Measurements from ENCODE around the gene ZFX. TPM values are rescaled to one million over a fixed set of nuclear protein-coding genes. Genes with fewer than 3 reads are reported as not detected.

Gene ZFX
- total RNA-seq, 1 experiment from 2014 or later: 43.3 TPM

- intact Hi-C loops (cut with micrococcal nuclease; ENCODE audit: unreplicated experiment): no loop called here
- peaks cover 23% of the 10 kb centered on the region for H3K4me1 Mint-ChIP-seq (ENCODE audit: low read depth, unreplicated experiment)
- no TSS peak for BruUV-seq (replicated peaks)
- CTCF ChIA-PET: no interaction called here
- DNase-seq: no peak
- no peak overlapping the region for H3K4me3 Mint-ChIP-seq (ENCODE audit: low read depth, unreplicated experiment)
- H3K27me3 Mint-ChIP-seq (ENCODE audit: unreplicated experiment): no peaks in the 10 kb centered on the region
- no peaks in the 10 kb centered on the region for H3K9me3 Mint-ChIP-seq (ENCODE audit: low read depth, unreplicated experiment)
- TF ChIP-seq CTCF (IDR thresholded peaks at IDR 0.05; ENCODE audit: unreplicated experiment): no peak
- no peak overlapping the region for H3K27ac Mint-ChIP-seq (ENCODE audit: unreplicated experiment)
- H3K36me3 Mint-ChIP-seq (ENCODE audit: insufficient read depth, unreplicated experiment): peaks cover 11% of the 10 kb centered on the region
These were observed 34.5 kb downstream of the ZFX start for GRCh38 chrX:24184018-24184417.

- no TSS peak for BruUV-seq (replicated peaks)
- Mint-ChIP-seq H3K4me3 (ENCODE audit: low read depth, unreplicated experiment) (no peak overlapping the region), H3K4me1 (ENCODE audit: low read depth, unreplicated experiment) (peaks cover 23% of the 10 kb centered on the region), H3K27ac (ENCODE audit: unreplicated experiment) (no peak overlapping the region), H3K27me3 (ENCODE audit: unreplicated experiment) (no peaks in the 10 kb centered on the region), H3K36me3 (ENCODE audit: insufficient read depth, unreplicated experiment) (peaks cover 11% of the 10 kb centered on the region), H3K9me3 (ENCODE audit: low read depth, unreplicated experiment) (no peaks in the 10 kb centered on the region)
- intact Hi-C loops (cut with micrococcal nuclease; ENCODE audit: unreplicated experiment): loop anchor here (5.0 kb wide), 1 partner anchor 34 kb away; no protein-coding TSS in a partner anchor
- TF ChIP-seq CTCF (IDR thresholded peaks at IDR 0.05; ENCODE audit: unreplicated experiment): no peak
- CTCF ChIA-PET: no interaction called here
- DNase-seq: no peak
These were observed 37.0 kb downstream of the ZFX start for GRCh38 chrX:24186483-24186882.

- intact Hi-C loops (cut with micrococcal nuclease; ENCODE audit: unreplicated experiment): loop anchor here (5.0 kb wide), 1 partner anchor 35 kb away; no protein-coding TSS in a partner anchor
- Mint-ChIP-seq H3K27me3 (ENCODE audit: unreplicated experiment) (no peaks in the 10 kb centered on the region), H3K27ac (ENCODE audit: unreplicated experiment) (no peak overlapping the region), H3K9me3 (ENCODE audit: low read depth, unreplicated experiment) (no peaks in the 10 kb centered on the region), H3K4me1 (ENCODE audit: low read depth, unreplicated experiment) (peaks cover 23% of the 10 kb centered on the region), H3K36me3 (ENCODE audit: insufficient read depth, unreplicated experiment) (peaks cover 11% of the 10 kb centered on the region), H3K4me3 (ENCODE audit: low read depth, unreplicated experiment) (no peak overlapping the region)
- BruUV-seq (replicated peaks): no TSS peak
- CTCF ChIA-PET: no interaction called here
- DNase-seq: no peak
- no peak for TF ChIP-seq CTCF (IDR thresholded peaks at IDR 0.05; ENCODE audit: unreplicated experiment)
These were observed 37.5 kb downstream of the ZFX start for GRCh38 chrX:24186986-24187385.

GRCh38 chrX:24189490-24189889, 40.0 kb downstream of the ZFX start:
- peaks cover 7% of the 10 kb centered on the region for H3K36me3 Mint-ChIP-seq (ENCODE audit: insufficient read depth, unreplicated experiment)
- CTCF ChIA-PET: no interaction called here

More at GRCh38 chrX:24189490-24189889, 40.0 kb downstream of the ZFX start:
- no peak for DNase-seq
- Mint-ChIP-seq H3K27ac (ENCODE audit: unreplicated experiment) (no peak overlapping the region), H3K4me1 (ENCODE audit: low read depth, unreplicated experiment) (peaks cover 23% of the 10 kb centered on the region), H3K9me3 (ENCODE audit: low read depth, unreplicated experiment) (no peaks in the 10 kb centered on the region), H3K27me3 (ENCODE audit: unreplicated experiment) (no peaks in the 10 kb centered on the region), H3K4me3 (ENCODE audit: low read depth, unreplicated experiment) (no peak overlapping the region)
- BruUV-seq (replicated peaks): no TSS peak
- intact Hi-C loops (cut with micrococcal nuclease; ENCODE audit: unreplicated experiment): loop anchor here (5.0 kb wide), 1 partner anchor 37 kb away; no protein-coding TSS in a partner anchor
- TF ChIP-seq CTCF (IDR thresholded peaks at IDR 0.05; ENCODE audit: unreplicated experiment): no peak

Data from Calu3 (cell line).